IMR-90 (cell line): ENCODE results near the gene GPC6.

Source experiments
- CEBPB ChIP-seq: IDR thresholded peaks from 2 replicates; pipeline ENCODE4 v1.6.1; 2012; ENCODE audit warnings: low read depth, low read length, improper control_type of control experiment
- CTCF ChIP-seq: conservative IDR thresholded peaks from 2 replicates; pipeline ENCODE4 v1.5.1; 2012; ENCODE audit warnings: mild to moderate bottlenecking, low read depth, low read length, improper control_type of control experiment
- FOS ChIP-seq: fragments of 150-350 bp; IDR thresholded peaks from 2 replicates; pipeline ENCODE4 v1.6.1; 2016; ENCODE audit warnings: low read depth, low read length
- MAFK ChIP-seq: IDR thresholded peaks from 2 replicates; pipeline ENCODE4 v1.6.1; 2012; ENCODE audit warnings: low read depth, low read length, improper control_type of control experiment
- MXI1 ChIP-seq: IDR thresholded peaks from 2 replicates; pipeline ENCODE4 v1.6.1; 2012; ENCODE audit warnings: low read depth, mild to moderate bottlenecking, low read length, moderate library complexity, borderline replicate concordance
- POLR2A ChIP-seq: IDR thresholded peaks from 2 replicates; pipeline ENCODE4 v1.6.1; 2012; ENCODE audit warnings: mild to moderate bottlenecking, low read depth, low read length
- RAD21 ChIP-seq: IDR thresholded peaks from 2 replicates; pipeline ENCODE4 v1.6.1; 2012; ENCODE audit warnings: low read length, improper control_type of control experiment
- RFX5 ChIP-seq: IDR thresholded peaks from 2 replicates; pipeline ENCODE4 v1.8.0; 2012; ENCODE audit warnings: low read depth, mild to moderate bottlenecking, low read length, moderate library complexity
- SMC3 ChIP-seq: fragments of 150-350 bp; IDR thresholded peaks from 2 replicates; pipeline ENCODE4 v1.6.1; 2016; ENCODE audit warnings: low read depth, mild to moderate bottlenecking, antibody characterized with exemption, low read length, moderate library complexity
- USF2 ChIP-seq: fragments of 150-350 bp; IDR thresholded peaks from 2 replicates; pipeline ENCODE4 v1.6.1; 2017; ENCODE audit warnings: mild to moderate bottlenecking, antibody characterized with exemption, low read length, low read depth

GRCh38 chr13:93341517-93341916 lies 114.9 kb downstream of the GPC6 start:
- no peak for TF ChIP-seq POLR2A
- TF ChIP-seq FOS = no peak
- TF ChIP-seq CTCF = no peak
- no peak for TF ChIP-seq RAD21
- TF ChIP-seq MXI1 = no peak
- no peak for TF ChIP-seq RFX5
- TF ChIP-seq SMC3 = no peak
- peak; percentile 94 for TF ChIP-seq MAFK
- TF ChIP-seq USF2 = no peak
- no peak for TF ChIP-seq CEBPB
